ENCODE data around the gene TRIM29.
"Not testable (repeated sequence)": the region's sequence is repeated elsewhere in the genome, so short reads cannot be mapped to it uniquely, and the experiment has no call there.

TRIM29 gene

GRCh38 chr11:120172054-120172911 is 34.4 kb upstream of the TRIM29 start:
- peak; percentile 22 to 33 for DNase-seq

- DNase-seq: no peak
Measured at GRCh38 chr11:120170741-120171261, 32.9 kb upstream of the TRIM29 start.

GRCh38 chr11:120169981-120170698 is 32.2 kb upstream of the TRIM29 start:
- DNase-seq: no peak

- DNase-seq: peak; percentile 33 to 71
Measured at GRCh38 chr11:120168960-120169681, 31.2 kb upstream of the TRIM29 start.

GRCh38 chr11:120168108-120168959 is 30.4 kb upstream of the TRIM29 start:
- no peak for DNase-seq

GRCh38 chr11:120167659-120168058 is 29.7 kb upstream of the TRIM29 start:
- DNase-seq: no peak

- no peak for DNase-seq
Measured at GRCh38 chr11:120160436-120160835, 22.5 kb upstream of the TRIM29 start.

DNA sequence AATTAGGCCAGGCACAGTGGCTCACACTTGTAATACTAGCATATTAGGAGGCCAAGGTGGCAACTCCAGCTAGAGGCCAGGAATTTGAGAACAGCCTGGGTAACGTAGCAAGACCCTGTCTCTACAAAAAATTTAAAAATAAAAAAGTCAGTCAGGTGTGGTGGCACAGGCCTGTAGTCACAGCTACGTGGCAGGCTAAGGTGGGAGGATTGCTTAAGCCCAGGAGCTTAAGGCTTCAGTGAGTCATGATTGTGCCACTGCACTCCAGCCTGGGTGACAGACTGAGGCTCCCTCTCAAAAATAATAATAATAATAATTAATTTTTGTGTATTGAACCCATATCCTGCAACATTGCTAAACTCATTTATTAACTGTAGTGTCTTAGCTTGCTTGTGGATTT is 15.3 kb upstream of the TRIM29 start:
- DNase-seq: no peak

- DNase-seq: no peak
Measured at GRCh38 chr11:120151536-120151935, 13.6 kb upstream of the TRIM29 start.

DNA sequence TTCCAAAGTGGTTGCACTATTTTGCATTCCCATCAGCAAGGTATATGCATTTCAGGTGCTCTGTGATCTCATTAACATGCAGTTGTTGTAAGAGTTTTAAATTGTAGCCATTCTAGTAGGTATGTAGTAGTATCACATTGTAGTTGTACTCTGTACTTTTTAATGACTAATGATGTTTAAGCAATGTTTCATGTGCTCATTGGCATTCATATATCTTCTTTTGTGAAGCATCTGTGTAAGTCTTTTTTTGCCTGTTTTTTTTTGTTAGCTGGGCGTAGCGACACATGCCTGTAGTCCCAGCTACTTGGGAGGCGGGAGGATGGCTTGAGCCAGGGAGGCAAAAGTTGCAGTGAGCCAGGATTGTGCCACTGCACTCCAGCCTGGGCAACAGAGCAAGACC is 11.3 kb upstream of the TRIM29 start:
- no peak for DNase-seq

- no peak for DNase-seq
Measured at GRCh38 chr11:120147950-120148270, 10.0 kb upstream of the TRIM29 start.

GRCh38 chr11:120147094-120147949 is 9.4 kb upstream of the TRIM29 start:
- no peak for DNase-seq

DNA sequence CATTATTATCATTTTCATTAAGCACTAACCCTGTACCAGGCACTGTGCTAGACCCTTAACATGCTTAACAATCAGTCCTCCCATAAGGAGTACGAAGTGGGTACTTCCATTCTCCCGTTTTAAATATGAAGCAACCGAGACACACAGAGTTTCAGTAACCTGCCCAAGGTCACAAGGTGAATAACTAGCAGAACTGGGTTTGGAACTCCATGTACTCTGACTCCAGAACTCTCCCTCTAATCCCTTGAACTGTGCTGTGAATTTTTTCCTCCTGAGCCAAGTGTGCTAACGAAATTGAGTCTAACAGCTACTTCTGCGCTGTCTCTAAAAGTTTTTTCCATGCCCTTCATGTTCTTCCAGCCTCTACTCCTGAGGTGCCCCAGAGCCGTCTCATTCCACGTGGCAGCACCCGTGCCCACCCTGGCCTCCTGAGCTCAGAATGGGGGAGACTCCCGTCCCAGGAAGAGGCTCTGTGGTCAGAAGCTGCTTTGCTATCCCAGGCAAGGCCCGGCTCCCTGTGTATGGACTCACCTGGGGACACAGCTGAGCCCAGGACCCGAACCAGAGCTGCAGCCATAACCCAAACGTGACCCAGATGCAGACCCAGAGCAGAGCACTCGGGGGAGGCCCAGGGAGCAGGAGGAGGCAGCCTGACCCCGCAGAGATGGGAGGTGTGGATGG is 8.6 kb upstream of the TRIM29 start:
- no peak for DNase-seq

GRCh38 chr11:120144501-120144900 is 6.6 kb upstream of the TRIM29 start:
- DNase-seq: no peak

GRCh38 chr11:120143472-120143871 is 5.6 kb upstream of the TRIM29 start:
- not testable (repeated sequence) for DNase-seq

GRCh38 chr11:120142441-120143100 is 4.7 kb upstream of the TRIM29 start:
- no peak for DNase-seq

DNA sequence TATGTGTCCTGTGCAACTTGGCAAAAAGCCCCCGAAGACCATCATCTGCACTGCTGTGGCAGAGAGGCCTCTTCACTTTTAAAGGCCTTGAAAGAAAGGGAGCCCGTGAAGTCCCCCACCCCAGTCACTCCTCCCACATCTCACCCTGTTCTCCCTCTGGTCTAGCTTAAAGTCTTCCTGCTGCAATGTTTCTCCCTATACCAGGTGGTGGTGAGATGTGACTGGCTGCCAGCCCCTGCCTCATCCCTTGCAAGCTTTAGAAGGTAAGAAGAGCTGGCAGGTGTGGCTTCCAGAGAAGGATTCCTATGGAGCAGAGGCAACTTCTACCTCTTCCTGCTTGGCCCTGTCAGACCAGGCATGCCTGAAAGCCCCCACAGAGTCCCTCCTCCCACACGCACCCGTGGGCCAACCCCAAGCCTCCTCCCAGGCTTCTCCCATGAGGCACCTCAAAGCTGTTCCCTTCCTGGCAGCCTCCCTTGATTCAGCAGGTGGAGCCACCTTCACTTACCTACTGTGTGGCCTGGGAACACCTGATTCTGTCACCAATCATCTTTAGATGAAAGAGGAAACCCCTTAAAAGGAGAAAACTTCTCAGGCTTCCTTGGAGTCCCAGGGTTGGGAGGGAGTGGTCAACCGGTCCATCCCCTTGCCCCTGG is 4.0 kb upstream of the TRIM29 start:
- DNase-seq: no peak

DNA sequence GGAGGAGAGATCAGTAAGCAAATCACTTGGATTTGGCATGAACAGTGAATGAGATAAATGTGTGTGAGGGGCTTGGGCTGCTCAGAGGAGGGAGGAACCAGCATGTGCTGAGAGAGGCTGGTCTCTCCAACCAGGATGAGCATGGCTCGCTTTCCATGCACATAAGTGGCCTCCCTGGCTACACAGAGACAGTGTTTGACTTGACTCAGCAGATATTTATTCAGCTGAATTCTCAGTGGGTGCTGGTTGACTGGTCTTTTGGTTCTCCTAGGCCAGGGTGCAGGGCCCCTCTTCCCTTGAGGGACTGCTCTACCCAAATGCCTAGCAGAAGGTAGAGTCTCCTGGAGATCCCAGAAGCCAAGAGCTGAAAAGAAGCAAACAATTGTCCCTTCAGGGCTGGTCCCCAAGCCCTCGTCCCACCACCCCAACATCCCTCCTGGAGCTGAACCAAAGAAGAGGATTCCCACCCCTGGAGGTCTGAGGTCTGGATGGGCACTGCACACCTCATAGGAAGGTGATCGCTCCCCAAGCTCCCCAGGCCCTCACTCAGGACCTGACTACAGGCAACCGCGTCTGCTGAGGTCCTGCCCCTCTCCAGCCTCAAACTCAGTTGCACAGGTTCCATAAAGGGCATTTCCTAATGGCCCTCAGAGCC is 3.3 kb upstream of the TRIM29 start:
- no peak for DNase-seq
